Neural progenitor cell (in vitro differentiated cells): ENCODE results near the gene RRAS2. TPM values are rescaled to one million over a fixed set of nuclear protein-coding genes. Genes with fewer than 3 reads are reported as not detected.

Experiments used
- DNase-seq: peaks from one replicate; pipeline ENCODE4 v3.0.0-alpha.2; 2016; ENCODE audit warnings: low spot score
- H2AFZ ChIP-seq: fragments of 200-600 bp; sonication (generic); replicated peaks from 2 replicates; pipeline ENCODE4 v1.6.1; 2016; ENCODE audit warnings: antibody characterized with exemption
- H3F3A ChIP-seq: fragments of 200-600 bp; sonication (generic); 2 replicates; pipeline ENCODE4 v1.6.1; 2016; ENCODE audit warnings: antibody characterized with exemption, low read depth
- H3K27ac ChIP-seq: fragments of 200-600 bp; sonication (generic); 2 replicates; pipeline ENCODE4 v1.5.1; 2016; ENCODE audit warnings: mild to moderate bottlenecking
- H3K27me3 ChIP-seq: fragments of 200-600 bp; sonication (generic); 2 replicates; pipeline ENCODE4 v1.6.1; 2016; ENCODE audit warnings: mild to moderate bottlenecking, moderate library complexity
- H3K36me3 ChIP-seq: fragments of 200-600 bp; sonication (generic); 2 replicates; pipeline ENCODE4 v1.5.1; 2016
- H3K4me1 ChIP-seq: fragments of 200-600 bp; sonication (generic); 2 replicates; pipeline ENCODE4 v1.6.1; 2016; ENCODE audit warnings: mixed run types
- H3K4me2 ChIP-seq: fragments of 200-600 bp; sonication (generic); 2 replicates; pipeline ENCODE4 v1.6.1; 2016
- H3K4me3 ChIP-seq: fragments of 200-600 bp; sonication (generic); 2 replicates; pipeline ENCODE4 v1.5.1; 2016
- H3K79me2 ChIP-seq: fragments of 200-600 bp; sonication (generic); 2 replicates; pipeline ENCODE4 v1.6.1; 2016; ENCODE audit warnings: low read depth
- H3K9ac ChIP-seq: fragments of 200-600 bp; sonication (generic); 2 replicates; pipeline ENCODE4 v1.6.1; 2016
- H3K9me3 ChIP-seq: fragments of 200-600 bp; sonication (generic); 2 replicates; pipeline ENCODE4 v1.5.1; 2016; ENCODE audit warnings: low read depth
- H4K20me1 ChIP-seq: fragments of 200-600 bp; sonication (generic); 2 replicates; pipeline ENCODE4 v1.6.1; 2016; ENCODE audit warnings: low read depth
- H3K27ac Mint-ChIP-seq: 3 replicates; pipeline ENCODE4 v1.8.0; 2021; ENCODE audit warnings: mixed read lengths
- H3K27me3 Mint-ChIP-seq: 2 replicates; pipeline ENCODE4 v1.8.0; 2022; ENCODE audit warnings: low read depth, mild to moderate bottlenecking, inconsistent platforms, moderate library complexity, mixed read lengths; ENCODE audit not compliant: insufficient read depth
- H3K36me3 Mint-ChIP-seq: 3 replicates; pipeline ENCODE4 v1.8.0; 2021; ENCODE audit warnings: mixed read lengths
- H3K4me1 Mint-ChIP-seq: 3 replicates; pipeline ENCODE4 v1.8.0; 2021; ENCODE audit warnings: mixed read lengths
- H3K4me3 Mint-ChIP-seq: 3 replicates; pipeline ENCODE4 v1.8.0; 2021; ENCODE audit warnings: mild to moderate bottlenecking, moderate library complexity, mixed read lengths
- H3K9me3 Mint-ChIP-seq: 3 replicates; pipeline ENCODE4 v1.8.0; 2020; ENCODE audit warnings: mixed read lengths
- EZH2 ChIP-seq: fragments of 200-600 bp; sonication (generic); IDR thresholded peaks from 2 replicates; pipeline ENCODE4 v1.6.1; 2017; ENCODE audit warnings: antibody characterized with exemption, mild to moderate bottlenecking, moderate library complexity
- EZH2phosphoT487 ChIP-seq: fragments of 200-600 bp; sonication (generic); IDR thresholded peaks from 2 replicates; pipeline ENCODE4 v1.6.1; 2017; ENCODE audit warnings: antibody characterized with exemption
- total RNA-seq: library from RNA; depleted of rRNA; stranded (reverse); fragments of >200 nt; gene quantifications from 2 replicates; pipeline ENCODE4 v1.2.3, GENCODE V29; 2015; ENCODE audit warnings: low replicate concordance
- TF ChIP-seq, protein P1 (sequence below): fragments of 200-600 bp; sonication (generic); IDR thresholded peaks from 2 replicates; pipeline ENCODE4 v1.5.1; 2017; ENCODE audit warnings: antibody characterized with exemption, mild to moderate bottlenecking

The RRAS2 gene
- total RNA-seq, 1 donor from 2014 or later = 129 TPM

DNA sequence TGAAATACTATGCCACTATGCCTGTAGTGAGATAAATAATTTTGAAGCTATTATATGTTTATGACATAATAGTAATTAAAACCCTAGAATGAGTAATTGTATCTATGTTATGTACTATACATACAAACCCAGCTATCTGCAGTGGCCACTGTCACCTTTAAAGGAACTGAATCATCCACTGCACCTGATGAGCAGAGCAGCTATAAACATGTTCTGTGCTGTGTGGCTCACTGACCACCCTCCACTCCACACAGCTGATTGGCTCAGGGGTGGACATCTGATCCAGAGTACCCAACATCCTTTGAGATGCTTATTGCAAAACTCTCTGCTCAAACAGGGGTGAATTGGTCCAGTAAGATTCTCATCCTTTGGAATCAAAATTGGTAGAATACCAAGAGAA lies 19.2 kb upstream of the RRAS2 start:
- peaks cover 6% of the 10 kb centered on the region for H3K4me1 ChIP-seq
- H3K36me3 ChIP-seq = no peaks in the 10 kb centered on the region
- H3K4me3 Mint-ChIP-seq = no peak overlapping the region
- no peak overlapping the region for H3K27ac ChIP-seq
- no peaks in the 10 kb centered on the region for H3F3A ChIP-seq
- no peaks in the 10 kb centered on the region for H3K9me3 Mint-ChIP-seq
- H3K27ac Mint-ChIP-seq = no peak overlapping the region
- H3K9ac ChIP-seq = no peak overlapping the region
- H3K79me2 ChIP-seq = no peaks in the 10 kb centered on the region
- H3K27me3 ChIP-seq = peaks cover 40% of the 10 kb centered on the region
- TF ChIP-seq, protein P1, sequence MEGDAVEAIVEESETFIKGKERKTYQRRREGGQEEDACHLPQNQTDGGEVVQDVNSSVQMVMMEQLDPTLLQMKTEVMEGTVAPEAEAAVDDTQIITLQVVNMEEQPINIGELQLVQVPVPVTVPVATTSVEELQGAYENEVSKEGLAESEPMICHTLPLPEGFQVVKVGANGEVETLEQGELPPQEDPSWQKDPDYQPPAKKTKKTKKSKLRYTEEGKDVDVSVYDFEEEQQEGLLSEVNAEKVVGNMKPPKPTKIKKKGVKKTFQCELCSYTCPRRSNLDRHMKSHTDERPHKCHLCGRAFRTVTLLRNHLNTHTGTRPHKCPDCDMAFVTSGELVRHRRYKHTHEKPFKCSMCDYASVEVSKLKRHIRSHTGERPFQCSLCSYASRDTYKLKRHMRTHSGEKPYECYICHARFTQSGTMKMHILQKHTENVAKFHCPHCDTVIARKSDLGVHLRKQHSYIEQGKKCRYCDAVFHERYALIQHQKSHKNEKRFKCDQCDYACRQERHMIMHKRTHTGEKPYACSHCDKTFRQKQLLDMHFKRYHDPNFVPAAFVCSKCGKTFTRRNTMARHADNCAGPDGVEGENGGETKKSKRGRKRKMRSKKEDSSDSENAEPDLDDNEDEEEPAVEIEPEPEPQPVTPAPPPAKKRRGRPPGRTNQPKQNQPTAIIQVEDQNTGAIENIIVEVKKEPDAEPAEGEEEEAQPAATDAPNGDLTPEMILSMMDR = no peak
- TF ChIP-seq EZH2phosphoT487 = no peak
- no peaks in the 10 kb centered on the region for H3K9me3 ChIP-seq
- peaks cover 6% of the 10 kb centered on the region for H3K4me1 Mint-ChIP-seq
- H3K36me3 Mint-ChIP-seq = no peaks in the 10 kb centered on the region
- no peak overlapping the region for H3K4me3 ChIP-seq
- peaks cover 14% of the 10 kb centered on the region for H3K27me3 Mint-ChIP-seq
- no peak for DNase-seq
- no peaks in the 10 kb centered on the region for H4K20me1 ChIP-seq
- H2AFZ ChIP-seq = no peak overlapping the region
- H3K4me2 ChIP-seq = no peak overlapping the region

DNA sequence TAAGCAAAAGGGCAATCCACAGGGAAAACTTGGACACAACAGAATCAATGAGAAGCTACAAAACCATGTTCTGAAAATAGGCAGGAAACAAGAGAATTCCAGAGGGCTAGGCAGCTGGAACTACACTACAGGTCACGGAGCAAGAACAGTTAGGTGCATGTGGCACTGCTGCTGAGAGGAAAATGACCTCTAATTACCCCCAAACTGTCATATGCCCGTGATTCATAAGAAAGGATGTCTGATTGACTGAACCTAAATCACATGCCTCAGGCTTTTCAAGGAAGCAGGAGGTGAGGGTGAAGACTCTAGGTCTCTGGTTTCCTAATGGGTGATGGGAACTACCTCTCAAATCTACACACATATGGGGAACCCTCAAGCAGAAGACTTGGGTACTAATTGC lies 17.9 kb upstream of the RRAS2 start:
- Histone ChIP-seq H3K4me1 (peaks cover 6% of the 10 kb centered on the region), H2AFZ (no peak overlapping the region), H4K20me1 (no peaks in the 10 kb centered on the region), H3K9ac (no peak overlapping the region), H3K79me2 (no peaks in the 10 kb centered on the region), H3K27me3 (peaks cover 28% of the 10 kb centered on the region), H3F3A (no peaks in the 10 kb centered on the region), H3K36me3 (no peaks in the 10 kb centered on the region), H3K4me3 (no peak overlapping the region), H3K9me3 (no peaks in the 10 kb centered on the region), H3K4me2 (no peak overlapping the region), H3K27ac (no peak overlapping the region)
- no peak for DNase-seq
- no peaks in the 10 kb centered on the region for H3K9me3 Mint-ChIP-seq
- peaks cover 6% of the 10 kb centered on the region for H3K4me1 Mint-ChIP-seq
- no peak overlapping the region for H3K4me3 Mint-ChIP-seq
- no peak overlapping the region for H3K27ac Mint-ChIP-seq
- TF ChIP-seq EZH2phosphoT487 (no peak), EZH2 (no peak)
- TF ChIP-seq, protein P1 = no peak
- H3K36me3 Mint-ChIP-seq = no peaks in the 10 kb centered on the region
- peaks cover 4% of the 10 kb centered on the region for H3K27me3 Mint-ChIP-seq

DNA sequence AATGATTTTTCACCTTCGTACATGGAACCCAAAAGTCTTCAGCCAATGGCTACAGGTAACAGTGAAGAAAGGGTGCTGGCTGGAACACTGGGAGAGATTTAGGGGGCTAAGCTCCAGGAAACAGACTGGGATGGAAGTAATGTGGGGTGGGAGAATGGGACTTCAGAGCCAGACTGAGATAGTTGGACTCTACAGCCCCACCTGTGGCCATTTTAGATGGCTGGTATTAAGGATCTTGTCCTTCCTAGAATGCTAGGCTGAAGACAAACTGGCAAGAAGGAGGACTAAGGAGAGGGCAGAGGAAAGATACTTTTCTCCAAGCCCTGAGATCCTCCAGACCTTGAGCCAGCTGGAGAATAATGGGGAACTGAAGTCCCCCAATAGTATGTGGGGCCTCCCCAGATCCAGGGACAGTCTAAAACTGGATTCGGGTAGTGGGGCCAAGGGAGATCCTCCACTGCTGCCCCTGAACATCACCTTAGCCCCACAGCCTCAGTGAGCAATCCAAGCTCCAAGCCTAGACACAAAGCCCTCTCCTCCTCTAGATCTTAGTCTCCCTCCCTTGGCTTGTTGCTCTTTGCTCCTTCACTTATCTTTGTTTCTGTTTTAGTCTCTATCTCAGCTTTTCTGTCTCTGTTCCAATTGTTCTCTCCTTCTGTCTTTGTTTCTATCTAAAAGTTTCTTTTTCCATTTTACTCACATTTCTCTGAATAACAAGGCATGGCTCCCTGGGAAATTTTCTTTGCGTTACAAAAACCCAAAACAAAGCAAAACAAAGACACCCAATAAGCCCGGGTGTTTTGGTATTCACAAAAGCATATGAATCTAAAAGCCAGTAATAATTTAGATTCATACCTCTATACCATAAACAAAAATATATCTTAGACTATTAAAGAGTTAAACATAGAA lies 16.2 kb upstream of the RRAS2 start:
- Mint-ChIP-seq H3K9me3 (no peaks in the 10 kb centered on the region), H3K4me3 (no peak overlapping the region), H3K27ac (no peak overlapping the region), H3K36me3 (no peaks in the 10 kb centered on the region), H3K27me3 (peaks cover 4% of the 10 kb centered on the region), H3K4me1 (no peaks in the 10 kb centered on the region)
- H3F3A ChIP-seq = no peaks in the 10 kb centered on the region
- no peak overlapping the region for H2AFZ ChIP-seq
- TF ChIP-seq EZH2phosphoT487 (no peak), EZH2 (no peak)
- TF ChIP-seq, protein P1 = peak; percentile 46
- H3K79me2 ChIP-seq = no peaks in the 10 kb centered on the region
- peaks cover 10% of the 10 kb centered on the region for H3K27me3 ChIP-seq
- H3K9me3 ChIP-seq = no peaks in the 10 kb centered on the region
- no peak overlapping the region for H3K4me2 ChIP-seq
- H3K27ac ChIP-seq = no peak overlapping the region
- no peak overlapping the region for H3K9ac ChIP-seq
- no peaks in the 10 kb centered on the region for H4K20me1 ChIP-seq
- peaks cover 9% of the 10 kb centered on the region for H3K4me1 ChIP-seq
- no peak overlapping the region for H3K4me3 ChIP-seq
- peak; percentile 40 for DNase-seq
- no peaks in the 10 kb centered on the region for H3K36me3 ChIP-seq
